Testis (tissue), 3 donors: Measurements from ENCODE around the gene HOXB1. TPM values are rescaled to one million over a fixed set of nuclear protein-coding genes. Genes with fewer than 3 reads are reported as not detected.

Experiments used
- DNase-seq: peaks from one replicate; pipeline ENCODE4 v3.0.0-alpha.2; 2019
- H3K27ac ChIP-seq, 2 donors: fragments of 200-600 bp; sonication (generic); one replicate each; pipeline ENCODE4 v1.5.1; 2019
- H3K27me3 ChIP-seq: fragments of 200-600 bp; sonication (generic); one replicate; pipeline ENCODE4 v1.5.1; 2019
- H3K36me3 ChIP-seq: fragments of 200-600 bp; sonication (generic); one replicate; pipeline ENCODE4 v1.5.1; 2017; ENCODE audit warnings: low read depth; ENCODE audit errors: missing control alignments
- H3K4me1 ChIP-seq: fragments of 200-600 bp; sonication (generic); one replicate; pipeline ENCODE4 v1.5.1; 2019
- H3K4me3 ChIP-seq, 2 donors: fragments of 200-600 bp; sonication (generic); one replicate each; pipeline ENCODE4 v1.5.1; 2017 to 2019
- H3K9me3 ChIP-seq: fragments of 200-600 bp; sonication (generic); one replicate; pipeline ENCODE4 v1.5.1; 2017
- POLR2A ChIP-seq: fragments of 450-650 bp; IDR thresholded peaks from one replicate; pipeline ENCODE4 v1.6.1; 2017; ENCODE audit warnings: antibody characterized with exemption, mild to moderate bottlenecking, moderate library complexity
- WGBS, 2 donors: methylation state at CpG; one replicate each; pipeline ENCODE4 v1.1.5; 2018; 5-methylcytosine and 5-hydroxymethylcytosine counted together
- intact Hi-C: fragments of 100-400 bp; cut with DNase I; formaldehyde crosslinking; loops from one replicate; pipeline ENCODE4 v1.15.1; 2023; ENCODE audit warnings: low total_unique reads
- polyA plus RNA-seq: library from polyadenylated mRNA; stranded (reverse); fragments of 350-450 nt; fragmentation: Illumina TruSeq; extraction: RNeasy Lipid Tissue Mini Kit (QIAGEN cat#74804); gene quantifications from one replicate; pipeline ENCODE4 v1.2.3, GENCODE V29; 2014; ENCODE audit warnings: low read depth, low replicate concordance; ENCODE audit not compliant: insufficient read depth
- total RNA-seq, 2 donors: library from RNA; depleted of rRNA; stranded (reverse); fragments of >200 nt; gene quantifications; one replicate each; pipeline ENCODE4 v1.2.3, GENCODE V29; 2016
- TF ChIP-seq, protein P1 (sequence below), 3 experiments: fragments of 450-650 bp in 2 of 3; fragments of 200-600 bp in 1 of 3; sonication (generic) in 1 of 3; IDR thresholded peaks; one replicate each; pipeline ENCODE4 v1.5.1; 2016 to 2019; ENCODE audit warnings: antibody characterized with exemption in 3 of 3, mild to moderate bottlenecking in 2 of 3, moderate library complexity in 1 of 3

The HOXB1 gene
- total and polyA plus RNA-seq, 3 donors from 2014 or later = 1.1 TPM; not detected in 2

DNA sequence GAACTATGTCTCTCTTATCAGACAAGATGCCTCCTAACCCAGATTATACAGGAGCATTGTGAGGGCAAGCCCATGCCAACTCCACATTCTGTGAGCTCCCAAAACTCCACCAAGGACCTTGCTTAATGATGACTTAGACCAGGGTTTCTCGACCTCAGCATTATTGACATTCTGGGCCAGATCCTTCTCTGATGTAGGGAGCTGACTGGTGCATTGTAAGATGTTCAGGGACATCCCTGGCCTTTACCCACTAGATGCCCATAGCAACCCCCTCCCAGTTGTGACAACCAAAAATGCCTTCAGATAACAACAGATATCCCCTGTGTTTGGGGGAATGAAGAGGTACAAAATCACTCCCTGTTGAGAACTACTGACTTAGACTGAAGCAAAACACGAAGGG, 43.6 kb downstream of the HOXB1 start:
- Histone ChIP-seq H3K36me3 (no peaks in the 10 kb centered on the region), H3K4me3 (no peak overlapping the region), H3K27ac (no peak overlapping the region), H3K4me1 (no peaks in the 10 kb centered on the region), H3K9me3 (no peaks in the 10 kb centered on the region), H3K27me3 (no peaks in the 10 kb centered on the region)
- 76 to 80% methylated on average over 2 of the region's 2 CpGs for WGBS, 2 donors
- no peak for TF ChIP-seq POLR2A
- TF ChIP-seq, protein P1, sequence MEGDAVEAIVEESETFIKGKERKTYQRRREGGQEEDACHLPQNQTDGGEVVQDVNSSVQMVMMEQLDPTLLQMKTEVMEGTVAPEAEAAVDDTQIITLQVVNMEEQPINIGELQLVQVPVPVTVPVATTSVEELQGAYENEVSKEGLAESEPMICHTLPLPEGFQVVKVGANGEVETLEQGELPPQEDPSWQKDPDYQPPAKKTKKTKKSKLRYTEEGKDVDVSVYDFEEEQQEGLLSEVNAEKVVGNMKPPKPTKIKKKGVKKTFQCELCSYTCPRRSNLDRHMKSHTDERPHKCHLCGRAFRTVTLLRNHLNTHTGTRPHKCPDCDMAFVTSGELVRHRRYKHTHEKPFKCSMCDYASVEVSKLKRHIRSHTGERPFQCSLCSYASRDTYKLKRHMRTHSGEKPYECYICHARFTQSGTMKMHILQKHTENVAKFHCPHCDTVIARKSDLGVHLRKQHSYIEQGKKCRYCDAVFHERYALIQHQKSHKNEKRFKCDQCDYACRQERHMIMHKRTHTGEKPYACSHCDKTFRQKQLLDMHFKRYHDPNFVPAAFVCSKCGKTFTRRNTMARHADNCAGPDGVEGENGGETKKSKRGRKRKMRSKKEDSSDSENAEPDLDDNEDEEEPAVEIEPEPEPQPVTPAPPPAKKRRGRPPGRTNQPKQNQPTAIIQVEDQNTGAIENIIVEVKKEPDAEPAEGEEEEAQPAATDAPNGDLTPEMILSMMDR (IDR thresholded peaks at IDR 0.05) = no peak
- intact Hi-C loops = no loop called here
- no peak for DNase-seq

DNA sequence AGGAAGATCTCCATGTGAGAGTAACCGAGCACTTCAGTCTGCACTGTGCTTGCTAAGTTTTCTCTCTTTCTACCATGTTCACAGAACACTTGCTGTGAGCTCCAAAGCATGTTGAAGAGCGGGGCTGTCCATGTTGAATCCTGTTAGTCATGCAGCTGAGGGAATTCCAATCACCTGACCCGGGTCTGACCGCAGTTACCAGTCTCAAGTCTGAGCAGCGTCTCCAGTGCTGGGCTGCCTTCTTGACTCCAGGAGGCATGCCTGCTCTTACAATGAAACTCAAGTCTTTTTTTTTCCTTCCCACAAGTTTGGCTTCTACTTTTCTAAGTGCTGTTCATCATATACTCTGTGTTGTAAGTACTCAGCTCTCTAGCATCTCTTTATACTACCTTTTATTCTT, 44.3 kb downstream of the HOXB1 start:
- H3K4me3 ChIP-seq = no peak overlapping the region
- H3K27me3 ChIP-seq = no peaks in the 10 kb centered on the region
- no peak overlapping the region for H3K27ac ChIP-seq
- no peak for DNase-seq
- 49 to 59% methylated on average over 5 of the region's 5 CpGs for WGBS, 2 donors
- no peaks in the 10 kb centered on the region for H3K4me1 ChIP-seq
- TF ChIP-seq POLR2A = no peak
- intact Hi-C loops = no loop called here
- H3K36me3 ChIP-seq = no peaks in the 10 kb centered on the region
- H3K9me3 ChIP-seq = no peaks in the 10 kb centered on the region

DNA sequence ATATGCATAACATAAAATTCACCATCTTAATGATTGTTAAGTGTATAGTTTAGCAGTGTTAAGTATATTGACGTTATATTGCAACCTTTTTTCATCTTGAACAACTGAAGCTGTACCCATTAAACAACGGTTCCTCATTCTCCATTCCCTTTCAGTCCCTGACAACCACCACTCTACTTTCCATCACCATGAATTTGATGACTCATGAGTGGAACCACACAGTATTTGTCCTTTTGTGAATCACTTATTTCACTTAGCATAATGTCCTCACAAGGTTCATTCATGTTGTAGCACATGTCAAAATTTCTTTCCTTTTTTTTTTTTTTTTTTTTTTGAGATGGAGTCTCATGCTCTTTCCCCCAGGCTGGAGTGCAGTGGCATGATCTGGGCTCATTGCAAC, 46.0 kb downstream of the HOXB1 start:
- Histone ChIP-seq H3K4me1 (no peaks in the 10 kb centered on the region), H3K9me3 (no peaks in the 10 kb centered on the region), H3K36me3 (no peaks in the 10 kb centered on the region), H3K4me3 (no peak overlapping the region), H3K27ac (no peak overlapping the region), H3K27me3 (no peaks in the 10 kb centered on the region)
- no peak for DNase-seq
- TF ChIP-seq POLR2A = no peak
- TF ChIP-seq, protein P1 (IDR thresholded peaks at IDR 0.05) = no peak
- WGBS, 2 donors = 78 to 86% methylated on average over 2 of the region's 2 CpGs
- intact Hi-C loops = no loop called here

DNA sequence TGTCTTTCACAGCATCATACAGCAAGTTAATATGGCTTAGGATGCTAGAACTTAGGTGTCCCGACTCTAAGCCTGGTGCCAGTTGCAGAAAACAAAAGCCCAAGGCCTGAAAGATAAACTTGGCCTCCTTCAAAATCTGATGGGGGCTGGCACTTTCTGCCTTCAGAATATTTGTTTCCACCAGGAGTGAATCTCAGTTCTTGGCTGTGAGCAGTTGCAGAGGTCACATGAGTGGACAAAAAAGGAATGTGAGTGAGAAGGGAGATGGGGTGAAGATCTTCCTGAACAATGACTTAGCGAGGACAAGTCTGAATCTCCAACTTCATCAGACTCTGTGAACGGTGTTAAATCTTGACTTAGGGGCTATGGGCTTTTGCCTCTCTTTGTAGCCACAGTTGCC, 46.6 kb downstream of the HOXB1 start:
- no peaks in the 10 kb centered on the region for H3K36me3 ChIP-seq
- H3K4me1 ChIP-seq = no peaks in the 10 kb centered on the region
- no peak overlapping the region for H3K4me3 ChIP-seq
- H3K9me3 ChIP-seq = no peaks in the 10 kb centered on the region
- 92 to 93% methylated on average over 3 of the region's 3 CpGs for WGBS, 2 donors
- H3K27ac ChIP-seq = no peak overlapping the region
- no peak for DNase-seq
- H3K27me3 ChIP-seq = no peaks in the 10 kb centered on the region
- intact Hi-C loops = no loop called here
- TF ChIP-seq, protein P1 (IDR thresholded peaks at IDR 0.05) = no peak
- TF ChIP-seq POLR2A = no peak

DNA sequence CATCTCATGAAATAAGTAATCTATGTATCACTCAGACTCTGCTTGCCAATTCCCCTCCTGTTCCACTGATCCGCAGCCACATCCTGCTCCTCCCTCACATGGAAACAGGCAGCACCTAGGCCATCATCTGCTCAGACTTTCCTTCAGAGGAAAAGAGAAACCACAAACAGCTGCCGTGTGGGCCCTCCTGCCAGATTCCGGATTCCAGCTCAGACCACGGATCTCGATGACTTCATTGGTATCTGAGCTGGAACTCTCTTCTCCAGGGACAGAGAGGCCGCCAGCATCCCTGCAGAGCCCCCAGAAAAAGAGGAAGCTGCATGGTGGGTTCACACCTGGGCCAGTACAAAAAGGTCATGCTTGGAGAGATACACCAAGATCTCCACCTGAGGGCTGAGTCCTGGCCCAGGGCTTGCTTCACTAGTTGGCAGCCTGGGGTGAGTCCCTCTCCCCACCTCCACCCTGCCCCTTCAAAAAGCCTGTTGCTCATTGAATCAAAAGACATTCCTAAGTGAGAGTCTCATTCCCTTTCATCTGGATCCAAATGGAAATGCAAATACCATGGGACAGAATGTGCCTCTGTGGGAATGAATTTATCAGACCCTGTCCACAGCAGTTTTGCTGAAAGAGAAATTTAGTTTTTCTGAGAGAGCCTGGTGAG, 47.2 kb downstream of the HOXB1 start:
- H3K4me3 ChIP-seq = no peak overlapping the region
- no peaks in the 10 kb centered on the region for H3K36me3 ChIP-seq
- H3K27me3 ChIP-seq = no peaks in the 10 kb centered on the region
- H3K9me3 ChIP-seq = no peaks in the 10 kb centered on the region
- DNase-seq = no peak
- intact Hi-C loops = no loop called here
- WGBS, 2 donors = 45 to 75% methylated on average over 1 to 6 of the region's 6 CpGs
- H3K27ac ChIP-seq = no peak overlapping the region
- no peaks in the 10 kb centered on the region for H3K4me1 ChIP-seq
- TF ChIP-seq POLR2A = no peak
- TF ChIP-seq, protein P1 (IDR thresholded peaks at IDR 0.05) = no peak
